ENCODE measurements around the gene C2orf76.
A peak's percentile ranks its signal among the peaks of the same experiment; 100 is the strongest.

The C2orf76 gene

DNA sequence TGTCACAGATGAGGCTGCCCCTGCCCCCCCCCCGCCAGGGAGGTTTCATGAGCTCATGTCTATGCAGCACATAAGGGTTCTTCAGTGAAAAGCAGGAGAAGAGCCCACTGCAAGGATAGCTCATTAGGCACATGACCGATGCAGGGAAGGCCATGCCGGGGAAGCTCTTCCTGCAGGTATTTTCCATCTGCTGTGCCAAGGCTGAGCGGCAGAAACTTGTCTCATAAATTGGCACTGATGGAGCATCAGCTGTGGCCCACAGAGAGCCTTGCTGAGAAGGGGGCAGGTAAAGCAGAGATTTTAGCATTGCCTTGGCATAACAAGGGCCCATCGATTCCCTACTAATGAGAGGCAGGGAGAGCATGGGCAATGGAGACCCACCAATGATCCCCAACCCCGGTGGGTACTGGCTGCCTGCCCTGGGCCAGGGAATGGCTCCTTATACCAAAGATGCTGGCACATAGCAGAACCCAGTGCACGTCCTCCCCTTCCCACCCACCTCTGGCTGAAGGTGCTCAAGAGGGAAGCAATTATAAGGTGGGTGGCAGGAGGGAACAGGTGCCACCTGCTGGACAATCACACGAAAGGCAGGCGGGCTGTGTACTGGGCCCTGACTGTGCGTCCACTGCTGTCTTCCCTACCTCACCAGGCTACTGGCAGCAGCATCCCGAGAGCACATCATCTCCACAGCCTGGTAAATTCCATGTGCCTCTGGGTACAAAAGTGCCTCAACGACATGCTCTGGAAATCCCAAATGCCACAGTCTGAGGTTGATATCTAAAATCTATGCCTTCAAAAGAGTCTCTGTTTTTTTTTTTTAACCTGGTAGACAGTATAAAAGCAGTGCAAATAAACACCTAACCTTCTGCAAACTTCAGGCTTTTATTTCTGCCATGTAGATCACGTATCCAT lies 101.6 kb downstream of the C2orf76 start:
- peak; percentile 64 for DNase-seq (ENCODE audit: low spot score)

DNA sequence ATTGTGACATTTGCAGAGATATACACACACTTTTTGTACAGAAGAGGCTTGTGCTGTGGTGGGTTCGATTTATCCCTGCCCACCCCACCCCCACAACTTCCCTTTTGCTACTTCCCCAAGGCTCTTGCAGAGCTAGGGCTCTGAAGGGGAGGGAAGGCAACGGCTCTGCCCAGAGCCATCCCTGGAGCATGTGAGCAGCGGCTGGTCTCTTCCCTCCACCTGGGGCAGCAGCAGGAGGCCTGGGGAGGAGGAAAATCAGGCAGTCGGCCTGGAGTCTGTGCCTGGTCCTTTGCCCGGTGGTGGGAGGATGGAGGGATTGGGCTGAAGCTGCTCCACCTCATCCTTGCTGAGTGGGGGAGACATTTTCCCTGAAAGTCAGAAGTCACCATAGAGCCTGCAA lies 103.0 kb downstream of the C2orf76 start:
- DNase-seq (ENCODE audit: low spot score) = no peak

DNA sequence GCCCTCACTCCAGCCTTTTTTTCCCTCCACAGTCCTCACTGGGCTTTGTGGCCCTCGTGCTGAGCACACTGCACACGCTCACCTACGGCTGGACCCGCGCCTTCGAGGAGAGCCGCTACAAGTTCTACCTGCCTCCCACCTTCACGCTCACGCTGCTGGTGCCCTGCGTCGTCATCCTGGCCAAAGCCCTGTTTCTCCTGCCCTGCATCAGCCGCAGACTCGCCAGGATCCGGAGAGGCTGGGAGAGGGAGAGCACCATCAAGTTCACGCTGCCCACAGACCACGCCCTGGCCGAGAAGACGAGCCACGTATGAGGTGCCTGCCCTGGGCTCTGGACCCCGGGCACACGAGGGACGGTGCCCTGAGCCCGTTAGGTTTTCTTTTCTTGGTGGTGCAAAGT lies 103.6 kb downstream of the C2orf76 start:
- no peak for DNase-seq (ENCODE audit: low spot score)

DNA sequence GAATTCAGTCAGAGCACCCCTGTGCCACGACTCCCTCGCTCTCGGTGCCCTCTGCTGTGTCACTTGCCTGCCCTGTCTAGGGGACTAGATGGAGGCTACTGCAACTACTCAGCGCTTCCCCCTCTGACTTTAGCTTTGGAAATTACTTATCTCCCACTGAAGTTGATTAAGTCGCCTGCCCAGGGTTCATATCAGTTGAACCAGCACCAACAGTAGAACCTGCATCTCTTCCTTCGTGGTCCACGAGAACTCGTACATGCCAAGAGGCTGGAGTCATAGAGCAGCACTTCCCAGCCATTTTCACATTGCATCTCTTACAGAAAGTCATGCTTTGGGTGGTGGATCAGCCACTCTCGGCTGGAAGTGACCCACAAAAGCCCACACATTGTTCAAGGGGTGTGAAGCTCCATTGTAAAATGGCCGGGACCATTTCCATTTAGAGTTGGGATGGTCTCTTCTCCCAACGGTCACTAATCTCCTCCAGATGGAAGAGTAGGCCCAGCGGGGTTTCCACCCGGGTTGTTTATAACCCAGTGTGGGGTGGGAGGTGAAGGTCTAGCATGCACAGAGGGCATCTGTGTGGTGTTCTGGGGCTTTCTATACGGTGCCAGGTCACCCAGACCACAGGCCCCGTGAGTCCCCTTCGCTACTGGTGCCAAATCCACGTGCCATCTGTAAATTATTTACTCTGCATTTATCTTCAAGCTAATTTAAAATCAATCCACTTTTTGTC lies 105.0 kb downstream of the C2orf76 start:
- no peak for DNase-seq (ENCODE audit: low spot score)

DNA sequence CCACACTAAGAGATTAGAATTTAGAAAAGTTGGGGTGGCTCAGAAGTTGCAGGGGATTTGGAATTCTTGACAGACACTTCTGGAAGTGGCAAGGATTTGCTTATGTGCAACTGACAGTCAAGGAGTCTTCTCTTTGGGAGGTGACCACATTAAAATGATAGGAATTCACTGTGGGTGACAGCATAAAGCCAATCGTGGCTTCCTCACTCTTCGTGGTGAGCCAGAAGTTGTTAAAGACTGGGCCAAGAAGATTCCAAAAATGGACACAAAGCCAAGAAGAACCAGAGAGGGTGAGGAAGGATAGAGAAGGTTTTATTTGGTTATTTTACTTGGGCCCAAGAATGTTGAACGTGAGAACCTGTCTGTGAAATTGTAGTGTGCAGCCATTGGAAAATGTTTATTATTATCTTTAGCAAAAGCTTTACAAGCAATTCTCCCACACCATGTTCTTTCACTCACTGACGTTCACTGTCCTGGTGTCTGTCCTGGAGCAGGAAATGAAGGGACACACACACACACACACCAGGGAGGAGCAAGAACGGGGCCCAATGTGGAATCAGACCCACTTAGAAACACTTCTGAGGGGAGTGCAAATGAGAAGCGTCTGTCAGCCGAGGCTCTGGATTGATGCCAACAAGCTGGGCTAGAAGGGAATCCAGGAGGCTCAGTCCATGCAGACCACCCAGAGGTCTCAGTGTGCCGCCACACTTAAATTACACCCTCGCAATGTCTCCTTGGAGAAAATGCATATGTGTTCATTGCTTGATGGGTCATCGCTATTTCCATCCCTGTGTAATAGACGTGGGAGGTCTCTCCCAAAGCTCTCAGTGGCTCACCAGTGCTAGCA lies 105.8 kb downstream of the C2orf76 start:
- DNase-seq (ENCODE audit: low spot score) = peak; percentile 48

DNA sequence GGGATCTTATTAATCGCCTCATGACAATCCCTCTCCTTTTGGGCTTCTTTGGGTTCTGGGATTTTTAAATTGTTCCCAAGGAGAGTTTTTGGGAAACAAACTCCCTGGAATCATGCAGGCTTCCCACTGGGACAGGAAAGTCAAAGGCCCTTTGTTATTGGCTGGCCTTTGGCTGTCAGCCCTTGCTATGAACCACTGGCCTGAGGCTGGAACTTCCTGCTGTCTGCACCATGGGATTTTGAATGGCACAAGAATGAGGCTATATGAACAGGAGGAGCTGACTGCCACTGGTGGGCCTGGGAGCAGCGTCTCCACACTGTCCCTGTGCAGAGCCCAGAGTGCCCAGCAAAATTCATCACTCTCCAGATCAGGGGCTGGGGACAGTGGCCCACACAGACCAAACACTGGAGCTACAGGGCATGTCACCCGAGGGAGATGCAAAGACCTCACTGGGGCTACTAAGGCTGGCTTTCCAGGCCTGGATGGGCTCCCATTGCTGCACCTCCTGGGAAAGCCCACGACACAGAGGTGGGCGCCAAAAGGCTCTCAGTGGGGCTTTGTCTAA lies 107.3 kb downstream of the C2orf76 start:
- no peak for DNase-seq (ENCODE audit: low spot score)

DNA sequence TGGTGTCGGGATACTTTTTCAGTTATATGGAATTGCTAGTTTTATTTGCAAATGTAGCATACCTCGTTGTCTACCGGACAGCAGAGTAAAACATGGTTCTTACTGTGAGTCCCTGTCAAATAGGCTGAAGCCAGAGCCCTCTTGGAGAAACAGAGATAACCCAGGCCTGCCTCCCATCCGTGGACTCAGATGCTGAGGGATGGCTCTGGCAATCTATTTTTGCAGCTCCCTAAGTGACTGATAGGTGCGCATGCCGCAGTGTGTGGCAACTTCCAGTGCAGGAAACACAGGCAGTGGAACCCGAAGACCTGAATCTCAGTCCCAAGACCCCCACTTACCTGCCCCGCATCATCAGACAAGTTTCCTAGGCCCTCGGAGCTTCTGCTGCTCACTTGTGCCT lies 109.4 kb downstream of the C2orf76 start:
- no peak for DNase-seq (ENCODE audit: low spot score)

DNA sequence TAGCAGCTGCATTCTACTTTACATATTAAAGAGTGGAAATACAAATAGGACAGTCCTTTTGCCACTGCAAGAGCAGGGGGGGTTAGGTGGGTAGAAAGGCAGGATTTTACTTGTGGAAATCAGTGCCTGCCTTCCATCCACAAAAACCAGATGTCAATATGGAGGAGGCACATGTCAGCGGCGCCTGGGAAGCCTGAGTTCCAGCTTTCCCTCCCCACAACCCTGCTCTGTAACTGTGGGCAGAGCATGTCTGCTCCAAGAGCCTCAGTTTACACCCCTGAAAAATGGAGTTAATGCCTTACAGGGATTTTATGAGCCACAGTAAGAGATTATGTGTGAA lies 110.1 kb downstream of the C2orf76 start:
- no peak for DNase-seq (ENCODE audit: low spot score)

DNA sequence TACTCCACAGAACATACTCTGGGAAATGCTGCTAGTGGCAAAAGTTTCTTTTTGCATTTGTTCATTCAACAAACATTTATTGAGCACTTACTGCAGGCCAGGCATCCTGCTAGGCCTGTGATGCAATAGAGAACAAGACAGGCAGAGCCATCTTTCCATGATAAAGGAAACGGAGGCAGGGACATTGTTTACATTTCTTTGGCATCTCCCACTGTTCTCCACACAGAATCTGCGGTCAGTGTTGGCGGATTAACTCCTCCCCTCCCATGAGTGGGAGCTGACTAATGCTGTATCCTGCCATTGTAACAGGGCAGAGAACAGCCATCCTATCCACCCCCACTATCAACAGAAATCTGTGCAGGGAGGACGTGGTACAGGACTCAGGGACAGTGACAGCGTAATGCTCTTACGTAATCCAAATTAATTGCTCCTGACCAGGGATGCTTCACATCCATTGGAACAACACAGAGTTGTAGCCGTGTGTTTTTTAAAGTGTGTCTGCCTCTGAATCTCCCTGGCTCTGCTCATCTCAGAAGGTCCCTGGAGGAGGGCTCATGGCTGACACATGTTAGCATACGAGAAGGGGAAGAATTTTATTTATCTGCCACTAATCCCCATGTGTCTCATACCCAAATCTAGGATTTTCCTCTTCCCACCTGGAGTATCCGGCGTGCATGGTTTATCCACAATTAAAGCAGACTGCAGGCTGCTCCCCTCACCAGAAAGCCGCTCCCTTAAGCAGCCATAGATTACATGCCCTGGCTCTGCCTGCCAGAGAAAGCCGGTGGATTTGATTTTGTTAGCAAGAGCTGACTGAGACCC lies 110.7 kb downstream of the C2orf76 start:
- DNase-seq (ENCODE audit: low spot score) = peak; percentile 84

DNA sequence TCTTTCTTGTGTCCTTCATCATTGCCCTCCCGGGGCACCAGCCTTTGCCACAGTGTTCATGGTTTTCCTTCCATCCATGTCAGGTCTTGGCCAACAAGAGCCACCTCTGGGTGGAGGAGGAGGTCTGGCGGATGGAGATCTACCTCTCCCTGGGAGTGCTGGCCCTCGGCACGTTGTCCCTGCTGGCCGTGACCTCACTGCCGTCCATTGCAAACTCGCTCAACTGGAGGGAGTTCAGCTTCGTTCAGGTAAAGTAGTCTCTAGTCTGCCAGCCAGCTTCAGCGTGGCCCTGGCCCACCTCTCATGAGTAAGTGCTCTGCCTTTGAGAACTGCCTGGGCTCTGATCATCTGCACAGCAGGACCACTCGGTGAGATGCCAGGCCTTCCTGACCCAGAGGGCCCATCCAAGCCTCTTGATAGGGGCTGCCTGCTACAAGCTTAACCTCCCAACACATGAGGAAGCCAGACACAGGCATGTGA lies 112.0 kb downstream of the C2orf76 start:
- no peak for DNase-seq (ENCODE audit: low spot score)

DNA sequence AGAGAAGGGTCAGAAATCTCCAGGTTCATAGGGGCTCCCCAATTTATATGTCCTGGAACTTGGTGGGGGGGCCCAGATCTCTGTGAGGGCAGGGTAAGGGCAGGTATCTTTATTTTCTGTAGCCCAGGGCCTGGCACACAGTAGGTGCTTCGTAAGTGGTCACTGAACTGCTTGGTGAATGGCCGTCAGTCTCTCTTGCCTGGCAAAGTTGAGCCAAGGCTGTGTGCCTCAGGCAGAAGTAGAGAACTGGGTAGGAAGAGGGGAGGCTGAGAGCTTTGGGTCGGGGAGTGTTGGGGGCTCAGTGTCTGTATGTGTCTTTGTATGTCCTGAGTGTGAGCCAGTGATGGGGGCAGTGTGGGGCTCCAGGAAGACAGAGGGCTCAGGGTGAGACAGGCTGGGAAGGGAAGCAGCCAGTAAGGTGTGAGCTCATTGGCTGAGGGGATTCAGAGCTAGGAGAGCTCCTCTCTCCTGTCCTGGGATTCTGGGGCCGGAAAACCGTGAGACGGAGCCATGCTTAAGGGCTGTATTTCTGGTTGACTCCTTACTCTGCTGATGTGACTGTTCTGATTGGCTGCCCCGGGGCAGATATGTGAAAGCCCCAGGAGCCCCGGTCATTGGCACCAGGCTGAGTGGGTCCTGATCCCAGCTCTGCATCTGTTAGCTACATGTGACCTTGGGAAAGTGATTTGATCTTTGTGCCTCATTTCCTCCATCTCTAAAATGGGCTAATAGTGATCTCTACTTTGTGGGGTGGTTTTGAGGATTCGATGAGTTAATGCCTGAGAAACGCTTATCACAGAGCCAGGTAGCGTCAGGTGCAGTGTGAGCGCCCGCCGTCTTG lies 112.7 kb downstream of the C2orf76 start:
- no peak for DNase-seq (ENCODE audit: low spot score)

DNA sequence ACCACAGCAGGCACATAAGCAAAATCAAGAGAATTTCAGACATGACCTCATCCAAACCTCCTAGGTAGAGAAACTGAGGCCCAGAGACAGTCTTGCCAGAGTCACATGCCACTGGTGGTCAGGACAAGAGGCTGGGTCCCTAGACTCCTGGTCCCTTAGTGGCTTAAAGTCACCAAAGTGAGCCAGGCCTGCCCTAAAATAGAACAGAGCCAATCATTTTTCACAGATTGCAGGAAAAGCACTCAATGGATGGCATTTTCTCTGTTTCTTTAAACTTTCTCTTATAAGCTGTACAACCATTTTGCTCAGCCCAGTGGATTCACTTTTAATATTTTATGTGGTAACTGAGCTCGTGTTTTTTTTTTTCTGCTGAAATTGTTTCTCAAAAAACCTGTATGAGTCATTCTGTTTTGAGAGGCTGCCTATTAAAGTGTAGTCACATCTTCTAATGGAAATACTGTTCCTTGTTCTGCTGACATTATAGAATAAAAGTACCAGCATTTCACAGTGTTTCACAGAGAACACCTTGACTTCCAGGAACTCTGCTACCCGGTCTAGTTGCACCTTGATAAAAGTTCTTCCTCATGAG lies 113.4 kb downstream of the C2orf76 start:
- DNase-seq (ENCODE audit: low spot score) = no peak

All from AG08396 (cell line).